Right lobe of liver (tissue), 6 donors: ENCODE data around the gene CLK2. TPM values are rescaled to one million over a fixed set of nuclear protein-coding genes. Genes with fewer than 3 reads are reported as not detected.
"Not testable (repeated sequence)": the region's sequence is repeated elsewhere in the genome, so short reads cannot be mapped to it uniquely, and the experiment has no call there.

Experiments
- ATAC-seq, 4 donors: fragments of 200-7000 bp; cut with Tn5 transposase; one replicate each; pipeline ENCODE4 v1.9.1; 2020; ENCODE audit warnings: mild to moderate bottlenecking in 4 of 4, moderate library complexity in 4 of 4
- DNase-seq, 3 donors: peaks; one replicate each; pipeline ENCODE4 v3.0.0-alpha.2; 2020
- H3K27ac ChIP-seq, 3 donors: fragments of 200-600 bp; one replicate each; pipeline ENCODE4 v1.8.0; 2022
- H3K27me3 ChIP-seq, 2 donors: fragments of 200-600 bp; one replicate each; pipeline ENCODE4 v1.8.0; 2022
- H3K36me3 ChIP-seq, 4 donors: fragments of 200-600 bp; sonication (generic) in 1 of 4; one replicate each; pipeline versions ENCODE4 v1.5.1 to v1.8.0; 2017 to 2022; ENCODE audit warnings: control low read depth in 1 of 4
- H3K4me1 ChIP-seq, 4 donors: fragments of 200-600 bp; sonication (generic) in 1 of 4; one replicate each; pipeline versions ENCODE4 v1.5.1 to v1.8.0; 2017 to 2022; ENCODE audit warnings: control low read depth in 1 of 4
- H3K4me3 ChIP-seq, 3 donors: fragments of 200-600 bp; one replicate each; pipeline ENCODE4 v1.8.0; 2022
- H3K9me3 ChIP-seq, 4 donors: fragments of 200-600 bp; sonication (generic) in 1 of 4; one replicate each; pipeline versions ENCODE4 v1.5.1 to v1.8.0; 2017 to 2022; ENCODE audit warnings: control low read depth in 1 of 4
- CTCF ChIP-seq, 4 donors: fragments of 200-600 bp in 3 of 4; fragments of 450-650 bp in 1 of 4; IDR thresholded peaks; one replicate each; pipeline versions ENCODE4 v1.5.1 to v1.8.0; 2016 to 2022; ENCODE audit warnings: antibody characterized with exemption in 4 of 4, mild to moderate bottlenecking in 2 of 4
- POLR2A ChIP-seq: fragments of 450-650 bp; IDR thresholded peaks from one replicate; pipeline ENCODE4 v1.6.1; 2017; ENCODE audit warnings: antibody characterized with exemption, mild to moderate bottlenecking
- WGBS: methylation state at CpG from one replicate; pipeline ENCODE4 v1.1.6; 2018; ENCODE audit warnings: low coverage, low lambda C conversion rate; ENCODE audit not compliant: insufficient coverage; ENCODE audit errors: missing lambda C conversion rate; 5-methylcytosine and 5-hydroxymethylcytosine counted together
- intact Hi-C, 2 donors: fragments of 100-400 bp; cut with DNase I; formaldehyde crosslinking; loops; one replicate each; pipeline versions ENCODE4 v1.11.2 to v1.14.1; 2022
- total RNA-seq, 6 experiments: library from RNA; depleted of rRNA in 2 of 6; stranded (reverse); fragments of >200 nt in 2 of 6; fragmentation: NEBNext Ultra II Directional in 3 of 6; extraction: Animal tissue kit (Norgen Biotek cat#: 25700) in 3 of 6; gene quantifications; one replicate each; pipeline versions ENCODE4 v1.1.0 to v1.2.4, GENCODE V29; 2016 to 2023
- donor health status: DM: no; HTN: yes; CAD: no.
- donor health status: DM: no; HTN: no; CAD: no.
- donor health status: DM: no; HTN: no; CAD: no.
- donor health status: DM: no; HTN: yes; CAD: no.
- donor health status: DM: no; HTN: yes; CAD: no.

Gene CLK2
- total RNA-seq, 6 experiments from 2014 or later = 10.4 to 29.2 (median 20.2) TPM

GRCh38 chr1:155223047-155223446 is 50.3 kb downstream of the CLK2 start:
- TF ChIP-seq POLR2A = no peak
- TF ChIP-seq CTCF (IDR thresholded peaks at IDR 0.05) = no peak

GRCh38 chr1:155220211-155220965 is 52.9 kb downstream of the CLK2 start:
- intact Hi-C loops, H3K27ac ChIP-seq: not testable (repeated sequence)
- WGBS = 80% methylated on average over 9 of the region's 10 CpGs

More at GRCh38 chr1:155223047-155223446, 50.3 kb downstream of the CLK2 start:
- Histone ChIP-seq H3K4me3 (no peak overlapping the region), H3K36me3 (no peaks in the 10 kb centered on the region), H3K9me3 (no peaks in the 10 kb centered on the region), H3K4me1 (peaks cover 0 to 10% (median 0%) of the 10 kb centered on the region in 4 donors), H3K27ac (no peak overlapping the region), H3K27me3 (no peaks in the 10 kb centered on the region)
- DNase-seq (no peak), ATAC-seq (no peak)
- WGBS = 54% methylated on average over 7 of the region's 7 CpGs
- intact Hi-C loops = no loop called here

GRCh38 chr1:155219592-155220031 is 53.7 kb downstream of the CLK2 start:
- H3K36me3 ChIP-seq = no peaks in the 10 kb centered on the region
- H3K27me3 ChIP-seq = no peaks in the 10 kb centered on the region
- H3K9me3 ChIP-seq = no peaks in the 10 kb centered on the region
- no peak overlapping the region for H3K27ac ChIP-seq
- peaks cover 0 to 4% (median 0%) of the 10 kb centered on the region in 4 donors for H3K4me1 ChIP-seq
- peak overlapping the region in 1 of 3 donors; percentile 40 for H3K4me3 ChIP-seq
- intact Hi-C loops = no loop called here
- peak; percentile 19 to 57 (median 41) for ATAC-seq
- no peak for TF ChIP-seq CTCF (IDR thresholded peaks at IDR 0.05)
- no peak for TF ChIP-seq POLR2A
- 14% methylated on average over 1 of the region's 1 CpG for WGBS
- DNase-seq = no peak

More at GRCh38 chr1:155220211-155220965, 52.9 kb downstream of the CLK2 start:
- not testable (repeated sequence) for DNase-seq, ATAC-seq, H3K27me3 ChIP-seq, H3K4me3 ChIP-seq, H3K36me3 ChIP-seq, H3K9me3 ChIP-seq, H3K4me1 ChIP-seq

GRCh38 chr1:155218854-155219591 is 54.3 kb downstream of the CLK2 start:
- TF ChIP-seq POLR2A (no peak), CTCF (IDR thresholded peaks at IDR 0.05) (no peak)
- Histone ChIP-seq H3K36me3 (no peaks in the 10 kb centered on the region), H3K27me3 (no peaks in the 10 kb centered on the region), H3K4me1 (peaks cover 0 to 4% (median 0%) of the 10 kb centered on the region in 4 donors), H3K4me3 (peak overlapping the region in 2 of 3 donors; percentile 14 to 40), H3K27ac (no peak overlapping the region), H3K9me3 (no peaks in the 10 kb centered on the region)
- DNase-seq = no peak
- ATAC-seq = peak; percentile 39 to 73 (median 64)
- intact Hi-C loops = no loop called here
- 33% methylated on average over 7 of the region's 7 CpGs for WGBS

GRCh38 chr1:155214702-155215101 is 58.6 kb downstream of the CLK2 start:
- intact Hi-C loops, H3K36me3 ChIP-seq, ATAC-seq, DNase-seq, H3K4me3 ChIP-seq, H3K9me3 ChIP-seq, H3K27ac ChIP-seq, H3K27me3 ChIP-seq, H3K4me1 ChIP-seq: not testable (repeated sequence)
- 71% methylated on average over 2 of the region's 10 CpGs for WGBS

Other genes starting within 250 kb of the CLK2 start
- gene DCST2, start 239.7 kb downstream of the CLK2 start, total RNA-seq = 1 to 10 TPM in 1 of 6 experiments, under 1 TPM in 4, not detected in 1; 0.72 to 1.4 (median 0.81) TPM
- gene DCST1, start 239.7 kb downstream of the CLK2 start, total RNA-seq = not detected
- 10 to 100 TPM; 16.2 to 33.9 (median 26.4) TPM for gene ADAM15, start 222.2 kb downstream of the CLK2 start, total RNA-seq
- 1 to 10 TPM; 2.3 to 6.4 (median 3.0) TPM for gene EFNA4, start 209.8 kb downstream of the CLK2 start, total RNA-seq
- gene EFNA3, start 194.7 kb downstream of the CLK2 start, total RNA-seq = 1 to 10 TPM in 4 of 6 experiments, under 1 TPM in 2; 0.26 to 4.0 (median 2.5) TPM
- 100 to 1,000 TPM in 5 of 6 experiments, 10 to 100 TPM in 1; 87.5 to 419 (median 196) TPM for gene EFNA1, start 145.6 kb downstream of the CLK2 start, total RNA-seq
- gene SLC50A1, start 137.7 kb downstream of the CLK2 start, total RNA-seq = 10 to 100 TPM; 16.2 to 28.1 (median 24.4) TPM
- 100 to 1,000 TPM in 1 of 6 experiments, 10 to 100 TPM in 5; 50.4 to 106 (median 60.4) TPM for gene DPM3, start 133.0 kb downstream of the CLK2 start, total RNA-seq
- gene KRTCAP2, start 100.2 kb downstream of the CLK2 start, total RNA-seq = 100 to 1,000 TPM in 3 of 6 experiments, 10 to 100 TPM in 3; 85.5 to 145 (median 99.9) TPM
- under 1 TPM in 2 of 6 experiments, not detected in 4; 0.09 to 0.15 TPM for gene TRIM46, start 99.7 kb downstream of the CLK2 start, total RNA-seq
- 10 to 100 TPM in 3 of 6 experiments, 1 to 10 TPM in 3; 4.0 to 14.4 (median 10.5) TPM for gene THBS3, start 65.6 kb downstream of the CLK2 start, total RNA-seq
- 10 to 100 TPM; 20.0 to 50.7 (median 23.9) TPM for gene MTX1, start 64.8 kb downstream of the CLK2 start, total RNA-seq
- 10 to 100 TPM in 2 of 6 experiments, 1 to 10 TPM in 4; 7.2 to 13.0 (median 9.6) TPM for gene ENTREP3, start 18.0 kb downstream of the CLK2 start, total RNA-seq
- gene SCAMP3, start 11.1 kb downstream of the CLK2 start, total RNA-seq = 10 to 100 TPM; 27.9 to 63.4 (median 29.2) TPM
- gene HCN3, start 4.0 kb upstream of the CLK2 start, total RNA-seq = 1 to 10 TPM in 4 of 6 experiments, under 1 TPM in 2; 0.56 to 1.6 (median 1.2) TPM
- 10 to 100 TPM; 27.0 to 95.3 (median 36.1) TPM for gene PKLR, start 27.9 kb upstream of the CLK2 start, total RNA-seq
- gene FDPS, start 35.4 kb upstream of the CLK2 start, total RNA-seq = 100 to 1,000 TPM in 4 of 6 experiments, 10 to 100 TPM in 2; 51.1 to 236 (median 171) TPM
- 10 to 100 TPM in 1 of 6 experiments, 1 to 10 TPM in 5; 4.6 to 12.7 (median 7.6) TPM for gene RUSC1, start 47.4 kb upstream of the CLK2 start, total RNA-seq